ENCODE data around the gene AP2M1. TPM values are rescaled to one million over a fixed set of nuclear protein-coding genes. Genes with fewer than 3 reads are reported as not detected.

Gene AP2M1
- total RNA-seq, 1 donor from 2014 or later: 168 TPM

GRCh38 chr3:184176377-184177330 lies 2.0 kb downstream of the AP2M1 start:
- peaks cover 40 to 56% (median 42%) of the 10 kb centered on the region in 3 donors for H3K4me1 ChIP-seq (ENCODE audit: control insufficient read depth in 3 of 3, insufficient read depth in 3 of 3, low read length in 3 of 3)
- peaks cover 51 to 58% (median 52%) of the 10 kb centered on the region in 3 donors for H3K36me3 ChIP-seq (ENCODE audit: control insufficient read depth in 3 of 3, insufficient read depth in 3 of 3, low read length in 3 of 3)

GRCh38 chr3:184177331-184177731 lies 2.7 kb downstream of the AP2M1 start:
- H3K4me3 ChIP-seq (ENCODE audit: low read length in 3 of 3): peak overlapping the region; percentile 91 to 98 (median 98)
- peak overlapping the region; percentile 93 for H3K27ac ChIP-seq (ENCODE audit: low read depth, low read length)
- H3K9ac ChIP-seq (ENCODE audit: low read depth in 1 of 3, low read length in 3 of 3): peak overlapping the region; percentile 92 to 99 (median 99)
- peaks cover 53 to 58% (median 55%) of the 10 kb centered on the region in 3 donors for H3K36me3 ChIP-seq (ENCODE audit: control insufficient read depth in 3 of 3, insufficient read depth in 3 of 3, low read length in 3 of 3)
- no peaks in the 10 kb centered on the region for H3K9me3 ChIP-seq (ENCODE audit: control insufficient read depth in 3 of 3, low read length in 3 of 3)
- H3K27me3 ChIP-seq (ENCODE audit: control insufficient read depth in 3 of 3, insufficient read depth in 3 of 3, low read length in 3 of 3): no peaks in the 10 kb centered on the region
- H3K4me1 ChIP-seq (ENCODE audit: control insufficient read depth in 3 of 3, insufficient read depth in 3 of 3, low read length in 3 of 3): peaks cover 40 to 56% (median 40%) of the 10 kb centered on the region in 3 donors

More at GRCh38 chr3:184176377-184177330, 2.0 kb downstream of the AP2M1 start:
- Histone ChIP-seq H3K9me3 (ENCODE audit: control insufficient read depth in 3 of 3, low read length in 3 of 3) (no peaks in the 10 kb centered on the region), H3K9ac (ENCODE audit: low read depth in 1 of 3, low read length in 3 of 3) (peak overlapping the region; percentile 92 to 99 (median 99)), H3K27ac (ENCODE audit: low read depth, low read length) (peak overlapping the region; percentile 93), H3K27me3 (ENCODE audit: control insufficient read depth in 3 of 3, insufficient read depth in 3 of 3, low read length in 3 of 3) (no peaks in the 10 kb centered on the region), H3K4me3 (ENCODE audit: low read length in 3 of 3) (peak overlapping the region; percentile 91 to 98 (median 98))

- Histone ChIP-seq H3K4me1 (ENCODE audit: control insufficient read depth in 3 of 3, insufficient read depth in 3 of 3, low read length in 3 of 3) (peaks cover 40 to 56% (median 40%) of the 10 kb centered on the region in 3 donors), H3K9ac (ENCODE audit: low read depth in 1 of 3, low read length in 3 of 3) (peak overlapping the region in 1 of 3 donors; percentile 99), H3K36me3 (ENCODE audit: control insufficient read depth in 3 of 3, insufficient read depth in 3 of 3, low read length in 3 of 3) (peaks cover 58 to 62% (median 60%) of the 10 kb centered on the region in 3 donors), H3K27ac (ENCODE audit: low read depth, low read length) (peak overlapping the region; percentile 93), H3K27me3 (ENCODE audit: control insufficient read depth in 3 of 3, insufficient read depth in 3 of 3, low read length in 3 of 3) (no peaks in the 10 kb centered on the region), H3K9me3 (ENCODE audit: control insufficient read depth in 3 of 3, low read length in 3 of 3) (no peaks in the 10 kb centered on the region), H3K4me3 (ENCODE audit: low read length in 3 of 3) (peak overlapping the region in 2 of 3 donors; percentile 91 to 98)
Measured at GRCh38 chr3:184177767-184178306, 3.2 kb downstream of the AP2M1 start.

GRCh38 chr3:184178521-184179138 lies 4.0 kb downstream of the AP2M1 start:
- H3K9me3 ChIP-seq (ENCODE audit: control insufficient read depth in 3 of 3, low read length in 3 of 3): no peaks in the 10 kb centered on the region
- H3K4me3 ChIP-seq (ENCODE audit: low read length in 3 of 3): no peak overlapping the region
- peaks cover 66 to 68% (median 66%) of the 10 kb centered on the region in 3 donors for H3K36me3 ChIP-seq (ENCODE audit: control insufficient read depth in 3 of 3, insufficient read depth in 3 of 3, low read length in 3 of 3)
- peaks cover 38 to 55% (median 39%) of the 10 kb centered on the region in 3 donors for H3K4me1 ChIP-seq (ENCODE audit: control insufficient read depth in 3 of 3, insufficient read depth in 3 of 3, low read length in 3 of 3)
- H3K27me3 ChIP-seq (ENCODE audit: control insufficient read depth in 3 of 3, insufficient read depth in 3 of 3, low read length in 3 of 3): no peaks in the 10 kb centered on the region
- peak overlapping the region in 2 of 3 donors; percentile 8 to 38 for H3K9ac ChIP-seq (ENCODE audit: low read depth in 1 of 3, low read length in 3 of 3)
- H3K27ac ChIP-seq (ENCODE audit: low read depth, low read length): no peak overlapping the region

GRCh38 chr3:184180165-184180564 lies 5.5 kb downstream of the AP2M1 start:
- Histone ChIP-seq H3K4me1 (ENCODE audit: control insufficient read depth in 3 of 3, insufficient read depth in 3 of 3, low read length in 3 of 3) (peaks cover 33 to 47% (median 34%) of the 10 kb centered on the region in 3 donors), H3K27ac (ENCODE audit: low read depth, low read length) (no peak overlapping the region), H3K36me3 (ENCODE audit: control insufficient read depth in 3 of 3, insufficient read depth in 3 of 3, low read length in 3 of 3) (peaks cover 72 to 73% (median 73%) of the 10 kb centered on the region in 3 donors)

GRCh38 chr3:184181596-184181995 lies 6.9 kb downstream of the AP2M1 start:
- no peak overlapping the region for H3K9ac ChIP-seq (ENCODE audit: low read depth in 1 of 3, low read length in 3 of 3)
- H3K4me3 ChIP-seq (ENCODE audit: low read length in 3 of 3): no peak overlapping the region
- H3K9me3 ChIP-seq (ENCODE audit: control insufficient read depth in 3 of 3, low read length in 3 of 3): no peaks in the 10 kb centered on the region
- no peak overlapping the region for H3K27ac ChIP-seq (ENCODE audit: low read depth, low read length)
- peaks cover 26 to 44% (median 28%) of the 10 kb centered on the region in 3 donors for H3K4me1 ChIP-seq (ENCODE audit: control insufficient read depth in 3 of 3, insufficient read depth in 3 of 3, low read length in 3 of 3)
- H3K27me3 ChIP-seq (ENCODE audit: control insufficient read depth in 3 of 3, insufficient read depth in 3 of 3, low read length in 3 of 3): no peaks in the 10 kb centered on the region
- H3K36me3 ChIP-seq (ENCODE audit: control insufficient read depth in 3 of 3, insufficient read depth in 3 of 3, low read length in 3 of 3): peaks cover 72 to 73% (median 73%) of the 10 kb centered on the region in 3 donors

More at GRCh38 chr3:184180165-184180564, 5.5 kb downstream of the AP2M1 start:
- Histone ChIP-seq H3K27me3 (ENCODE audit: control insufficient read depth in 3 of 3, insufficient read depth in 3 of 3, low read length in 3 of 3) (no peaks in the 10 kb centered on the region), H3K9ac (ENCODE audit: low read depth in 1 of 3, low read length in 3 of 3) (peak overlapping the region in 1 of 3 donors; percentile 8), H3K4me3 (ENCODE audit: low read length in 3 of 3) (no peak overlapping the region), H3K9me3 (ENCODE audit: control insufficient read depth in 3 of 3, low read length in 3 of 3) (no peaks in the 10 kb centered on the region)

- Histone ChIP-seq H3K9me3 (ENCODE audit: control insufficient read depth in 3 of 3, low read length in 3 of 3) (no peaks in the 10 kb centered on the region), H3K36me3 (ENCODE audit: control insufficient read depth in 3 of 3, insufficient read depth in 3 of 3, low read length in 3 of 3) (peaks cover 60 to 71% (median 70%) of the 10 kb centered on the region in 3 donors), H3K9ac (ENCODE audit: low read depth in 1 of 3, low read length in 3 of 3) (no peak overlapping the region), H3K4me1 (ENCODE audit: control insufficient read depth in 3 of 3, insufficient read depth in 3 of 3, low read length in 3 of 3) (peaks cover 25 to 44% (median 25%) of the 10 kb centered on the region in 3 donors), H3K27ac (ENCODE audit: low read depth, low read length) (no peak overlapping the region), H3K27me3 (ENCODE audit: control insufficient read depth in 3 of 3, insufficient read depth in 3 of 3, low read length in 3 of 3) (no peaks in the 10 kb centered on the region), H3K4me3 (ENCODE audit: low read length in 3 of 3) (no peak overlapping the region)
Measured at GRCh38 chr3:184183679-184184078, 9.0 kb downstream of the AP2M1 start.

- peak overlapping the region in 1 of 3 donors; percentile 69 for H3K4me3 ChIP-seq (ENCODE audit: low read length in 3 of 3)
- H3K9ac ChIP-seq (ENCODE audit: low read depth in 1 of 3, low read length in 3 of 3): peak overlapping the region in 2 of 3 donors; percentile 81 to 88
- H3K36me3 ChIP-seq (ENCODE audit: control insufficient read depth in 3 of 3, insufficient read depth in 3 of 3, low read length in 3 of 3): peaks cover 60 to 71% (median 71%) of the 10 kb centered on the region in 3 donors
- no peaks in the 10 kb centered on the region for H3K27me3 ChIP-seq (ENCODE audit: control insufficient read depth in 3 of 3, insufficient read depth in 3 of 3, low read length in 3 of 3)
- H3K9me3 ChIP-seq (ENCODE audit: control insufficient read depth in 3 of 3, low read length in 3 of 3): no peaks in the 10 kb centered on the region
- H3K27ac ChIP-seq (ENCODE audit: low read depth, low read length): peak overlapping the region; percentile 89
- peaks cover 28 to 47% (median 29%) of the 10 kb centered on the region in 3 donors for H3K4me1 ChIP-seq (ENCODE audit: control insufficient read depth in 3 of 3, insufficient read depth in 3 of 3, low read length in 3 of 3)
Measured at GRCh38 chr3:184184546-184185230, 10.0 kb downstream of the AP2M1 start.

All from skeletal muscle tissue (tissue), 4 donors.